Stimulated activated CD8-positive, alpha-beta memory T cell treated with anti-CD3 and anti-CD28 coated beads, Interleukin-7, amount 100 ng/mL, for 1 hour (primary cell): Measurements from ENCODE around the gene NGF.

ENCODE experiments used
- DNase-seq, 2 donors: peaks; one replicate each; pipeline ENCODE4 v3.0.0-alpha.2; 2020; ENCODE audit warnings: low read depth in 2 of 2

NGF gene

DNA sequence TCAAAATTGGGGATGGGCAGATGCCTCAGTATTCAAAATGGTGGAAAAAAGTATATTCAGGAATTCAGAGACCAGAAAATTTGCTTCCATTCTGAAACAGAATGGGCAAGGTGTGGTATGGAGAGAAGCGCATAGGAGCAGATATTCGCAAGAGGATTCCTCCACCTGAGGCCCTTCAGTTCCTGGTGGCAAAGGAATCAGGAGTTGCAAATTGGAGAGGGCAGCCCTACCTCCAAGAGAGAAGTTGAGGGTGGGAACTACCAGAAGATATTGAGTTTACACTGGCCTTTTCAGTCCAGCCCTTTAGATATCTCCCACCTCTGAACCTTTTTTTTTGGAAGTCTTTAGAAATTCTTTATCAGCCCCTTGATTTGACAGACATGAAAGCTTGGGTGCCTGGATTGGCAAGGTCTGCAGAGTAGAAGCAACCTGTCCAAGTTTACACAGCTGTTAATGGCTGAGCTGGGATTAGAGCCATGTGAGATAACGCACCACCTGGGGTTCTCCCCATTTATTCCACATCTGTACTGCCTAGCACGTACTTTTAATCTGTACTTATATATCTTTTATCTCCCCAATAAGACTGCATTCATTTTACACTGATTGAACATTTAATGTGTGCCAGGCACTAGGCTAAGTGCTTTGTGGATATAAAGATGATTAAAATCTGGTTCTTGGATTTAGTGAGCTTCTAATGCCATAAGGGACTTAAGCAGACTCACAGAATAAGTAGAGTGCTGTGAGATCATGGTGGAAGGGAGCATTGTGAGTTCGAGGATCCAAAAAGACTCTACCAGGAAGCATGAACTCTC, 99.5 kb downstream of the NGF start:
- DNase-seq = no peak

DNA sequence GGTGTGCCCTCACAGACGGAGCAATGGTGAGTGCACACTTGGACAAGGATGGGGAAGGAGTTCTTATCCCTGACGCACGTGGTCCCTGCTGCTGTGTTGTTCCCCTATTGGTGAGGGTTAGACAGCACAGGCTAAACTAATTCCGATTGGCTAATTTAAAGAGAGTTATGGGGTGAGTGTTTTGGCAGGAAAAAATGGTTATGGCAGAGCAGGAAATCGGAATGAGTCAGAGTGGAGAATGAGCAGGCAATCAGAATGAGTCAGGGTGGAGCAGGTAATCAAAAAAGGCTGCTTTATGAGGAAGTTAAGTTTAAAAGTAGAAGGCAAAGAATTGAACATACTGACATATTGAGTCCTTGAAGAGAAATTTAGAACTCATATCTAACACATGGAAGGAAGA, 100.5 kb downstream of the NGF start:
- no peak for DNase-seq

DNA sequence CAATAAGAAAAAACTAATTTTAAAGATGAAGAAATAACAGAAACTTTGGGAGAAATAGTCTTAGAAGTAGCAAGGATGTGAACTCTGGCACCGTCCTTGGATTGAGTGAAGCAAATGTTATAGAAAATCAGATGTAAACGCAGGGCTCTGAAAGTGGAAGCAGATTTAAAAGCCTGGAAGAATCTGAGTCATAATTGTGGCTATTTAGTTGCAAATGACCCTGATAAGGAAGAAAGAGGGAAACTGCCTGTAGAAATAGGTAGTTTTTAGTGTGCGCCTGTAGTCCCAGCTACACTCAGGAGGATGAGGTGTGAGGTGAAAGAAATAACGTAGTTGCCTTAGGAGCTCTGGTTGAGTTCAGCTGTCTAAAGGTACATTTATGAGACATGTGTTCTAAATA, 101.0 kb downstream of the NGF start:
- DNase-seq = no peak
